K562 (cell line): ENCODE data around the gene ADAMTS10. TPM values are rescaled to one million over a fixed set of nuclear protein-coding genes. Genes with fewer than 3 reads are reported as not detected.

ENCODE experiments used
- ARID2 ChIP-seq: fragments of 450-650 bp; IDR thresholded peaks from 2 replicates; pipeline ENCODE4 v1.6.1; 2017; ENCODE audit warnings: antibody characterized with exemption, mild to moderate bottlenecking
- CBX1 ChIP-seq: sonication (generic); IDR thresholded peaks from 2 replicates; pipeline ENCODE4 v1.6.1; 2016; ENCODE audit warnings: antibody characterized with exemption, low read depth, mild to moderate bottlenecking
- CTBP1 ChIP-seq: fragments of 450-650 bp; IDR thresholded peaks from 2 replicates; pipeline ENCODE4 v1.6.1; 2016; ENCODE audit warnings: borderline replicate concordance
- ELF2 ChIP-seq: fragments of 250-450 bp; sonication (Bioruptor Pico); IDR thresholded peaks from 2 replicates; pipeline ENCODE4 v1.5.0; 2021; ENCODE audit warnings: mild to moderate bottlenecking
- EP400 ChIP-seq: fragments of 450-650 bp; IDR thresholded peaks from 2 replicates; pipeline ENCODE4 v1.6.1; 2017; ENCODE audit warnings: antibody characterized with exemption, mild to moderate bottlenecking, moderate library complexity
- ETV6 ChIP-seq, 3 experiments: fragments of 150-350 bp in 1 of 3; sonication (generic) in 1 of 3; formaldehyde crosslinking in 1 of 3; IDR thresholded peaks; 2 replicates each; pipeline versions ENCODE4 v1.6.1 to v1.8.0; 2014 to 2022; ENCODE audit warnings: borderline replicate concordance in 2 of 3, low read depth in 2 of 3, antibody characterized with exemption in 1 of 3, low read length in 1 of 3, mild to moderate bottlenecking in 1 of 3, missing genetic modification reagents in 1 of 3
- EZH2 ChIP-seq: IDR thresholded peaks from 2 replicates; pipeline ENCODE4 v1.6.1; 2012; ENCODE audit warnings: low read depth, mild to moderate bottlenecking, inconsistent platforms, low read length, borderline replicate concordance
- FOXP1 ChIP-seq: sonication (generic); formaldehyde crosslinking; IDR thresholded peaks from 2 replicates; pipeline ENCODE4 v1.8.0; 2022; ENCODE audit warnings: mild to moderate bottlenecking, missing genetic modification reagents
- GTF2A2 ChIP-seq: IDR thresholded peaks from 2 replicates; pipeline ENCODE4 v1.6.1; 2016; ENCODE audit warnings: mild to moderate bottlenecking, missing genetic modification characterization, missing compliant biosample characterization
- HDGF ChIP-seq: fragments of 450-650 bp; IDR thresholded peaks from 2 replicates; pipeline ENCODE4 v1.6.1; 2016
- HNRNPLL ChIP-seq: fragments of 200-400 bp; formaldehyde crosslinking; IDR thresholded peaks from 2 replicates; pipeline ENCODE4 v1.6.1; 2017; ENCODE audit warnings: low read length, low read depth, mild to moderate bottlenecking; ENCODE audit not compliant: poor library complexity, severe bottlenecking
- NCOA2 ChIP-seq, 2 experiments: fragments of 450-650 bp; IDR thresholded peaks; 2 replicates each; pipeline ENCODE4 v1.6.1; 2018; ENCODE audit warnings: mild to moderate bottlenecking in 2 of 2, moderate library complexity in 1 of 2; ENCODE audit not compliant: partially characterized antibody in 2 of 2
- RBM34 ChIP-seq: fragments of 200-400 bp; formaldehyde crosslinking; IDR thresholded peaks from 2 replicates; pipeline ENCODE4 v1.6.1; 2018; ENCODE audit warnings: low read length, borderline replicate concordance; ENCODE audit not compliant: insufficient read depth
- RCOR1 ChIP-seq, 2 experiments: IDR thresholded peaks; 2 replicates each; pipeline ENCODE4 v1.6.1; 2012; ENCODE audit warnings: low read depth in 2 of 2, low read length in 2 of 2, borderline replicate concordance in 1 of 2, improper control_type of control experiment in 1 of 2
- SRSF1 ChIP-seq: fragments of 200-400 bp; formaldehyde crosslinking; IDR thresholded peaks from 2 replicates; pipeline ENCODE4 v1.6.1; 2017; ENCODE audit warnings: mild to moderate bottlenecking, low read depth, low read length, moderate library complexity
- TAL1 ChIP-seq: fragments of 450-650 bp; IDR thresholded peaks from 2 replicates; pipeline ENCODE4 v1.6.1; 2016; ENCODE audit warnings: mild to moderate bottlenecking
- ZNF165 ChIP-seq: fragments of 250-450 bp; sonication (Bioruptor Pico); IDR thresholded peaks from 2 replicates; pipeline ENCODE4 v1.4.0; 2020; ENCODE audit warnings: borderline replicate concordance
- ZNF175 ChIP-seq: fragments of 200-800 bp; sonication (Bioruptor generic); IDR thresholded peaks from 2 replicates; pipeline ENCODE4 v1.6.1; 2016; ENCODE audit warnings: low read depth, mild to moderate bottlenecking, missing genetic modification characterization, missing compliant biosample characterization
- ZNF644 ChIP-seq: fragments of 200-800 bp; sonication (Bioruptor generic); IDR thresholded peaks from 2 replicates; pipeline ENCODE4 v1.6.1; 2016; ENCODE audit warnings: low read depth, missing genetic modification characterization, missing compliant biosample characterization
- polyA plus RNA-seq, 8 experiments: library from polyadenylated mRNA; depleted of rRNA in 4 of 8; stranded (reverse) in 5 of 8; unstranded in 3 of 8; fragments of >200 nt; fragmentation: Nextera tagmentation in 2 of 8; fragmentation: Illumina TruSeq in 1 of 8; extraction: Ambion mirVana in 2 of 8; extraction: Trizol in 1 of 8; gene quantifications; 2 replicates each; pipeline versions ENCODE4 v1.2.1 to v1.2.3, GENCODE V29; 2011 to 2014; ENCODE audit warnings: inconsistent platforms in 1 of 8, missing spikeins in 1 of 8
- total RNA-seq, 7 experiments: library from RNA; depleted of rRNA in 6 of 7; stranded (reverse); fragments of >200 nt in 6 of 7; fragmentation: Illumina TruSeq in 2 of 7; extraction: Trizol in 2 of 7; gene quantifications; 2 replicates each; pipeline versions ENCODE4 v1.2.1 to v1.2.3, GENCODE V29; 2011 to 2021; ENCODE audit warnings: low replicate concordance in 1 of 7
- TF ChIP-seq, protein P1 (sequence below): fragments of 450-650 bp; formaldehyde crosslinking; IDR thresholded peaks from 2 replicates; pipeline ENCODE4 v1.4.0; 2020; ENCODE audit warnings: mild to moderate bottlenecking, moderate library complexity
- TF ChIP-seq, protein P2 (sequence below): fragments of 450-650 bp; IDR thresholded peaks from 2 replicates; pipeline ENCODE4 v1.6.1; 2017; ENCODE audit warnings: antibody characterized with exemption

ADAMTS10 gene
- total and polyA plus RNA-seq, 9 of the 15 experiments (the other 6 are each of a cell fraction or from before 2014, with no cell fraction given), result 0.33 to 1.8 (median 0.57) TPM; not detected in 4

DNA sequence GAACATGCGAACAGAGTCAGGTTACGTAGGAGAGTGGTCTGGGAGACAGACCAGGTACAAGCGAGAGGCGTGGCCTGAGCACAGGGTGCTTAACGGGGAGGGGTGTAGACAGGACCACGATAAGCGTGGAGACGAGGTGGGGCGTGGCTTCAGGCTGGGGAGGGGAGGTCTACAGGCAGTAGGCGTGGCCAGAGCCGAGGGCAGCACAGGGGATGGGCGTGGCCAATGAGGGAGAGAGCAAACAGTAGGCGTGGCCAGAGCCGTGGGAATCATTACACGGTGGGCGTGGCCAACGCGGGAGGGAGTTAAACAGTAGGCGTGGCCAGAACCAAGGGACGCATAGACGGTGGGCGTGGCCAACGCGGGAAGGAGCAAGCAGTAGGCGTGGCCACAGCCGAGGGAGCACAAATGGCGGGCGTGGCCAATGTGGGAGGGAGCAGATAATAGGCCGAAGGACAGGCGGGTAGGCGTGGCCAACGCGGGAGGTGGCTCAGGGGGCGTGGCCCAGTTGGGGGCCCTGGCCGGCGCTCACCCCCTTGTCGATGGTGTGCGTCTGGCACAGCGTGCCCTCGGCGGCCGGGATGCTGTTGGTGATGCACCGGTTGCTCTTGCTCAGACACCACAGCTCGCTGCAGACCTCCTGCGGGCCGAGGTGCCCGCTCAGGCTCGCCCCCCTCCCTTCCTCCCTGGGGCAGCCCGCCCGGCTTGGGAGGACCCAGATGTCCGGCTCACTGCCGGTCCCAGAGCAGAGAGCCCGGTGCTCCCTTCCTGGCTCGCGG, 18.1 kb downstream of the ADAMTS10 start (continued):
- TF ChIP-seq, protein P1, sequence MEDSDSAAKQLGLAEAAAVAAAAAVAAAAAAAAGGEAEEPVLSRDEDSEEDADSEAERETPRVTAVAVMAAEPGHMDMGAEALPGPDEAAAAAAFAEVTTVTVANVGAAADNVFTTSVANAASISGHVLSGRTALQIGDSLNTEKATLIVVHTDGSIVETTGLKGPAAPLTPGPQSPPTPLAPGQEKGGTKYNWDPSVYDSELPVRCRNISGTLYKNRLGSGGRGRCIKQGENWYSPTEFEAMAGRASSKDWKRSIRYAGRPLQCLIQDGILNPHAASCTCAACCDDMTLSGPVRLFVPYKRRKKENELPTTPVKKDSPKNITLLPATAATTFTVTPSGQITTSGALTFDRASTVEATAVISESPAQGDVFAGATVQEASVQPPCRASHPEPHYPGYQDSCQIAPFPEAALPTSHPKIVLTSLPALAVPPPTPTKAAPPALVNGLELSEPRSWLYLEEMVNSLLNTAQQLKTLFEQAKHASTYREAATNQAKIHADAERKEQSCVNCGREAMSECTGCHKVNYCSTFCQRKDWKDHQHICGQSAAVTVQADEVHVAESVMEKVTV (CRISPR knock-in tag), result no peak
- TF ChIP-seq SRSF1 (0 out of 2 replicates have a peak, but pooled peaks have one; percentile 46), TAL1 (no peak), HNRNPLL (peak; percentile 28), ZNF175 (CRISPR knock-in tag) (no peak), ARID2 (no peak), CTBP1 (0 out of 2 replicates have a peak, but pooled peaks have one; percentile 80), CBX1 (no peak), RCOR1 (IDR thresholded peaks at IDR 0.05; ENCODE audit: borderline replicate concordance in 1 of 2, low read depth in 2 of 2, low read length in 2 of 2) (peak in 1 of 2 experiments; percentile 35; a peak in 1 of 4 replicates), ELF2 (CRISPR knock-in tag) (no peak), EP400 (no peak), RBM34 (no peak), HDGF (peak; percentile 97), FOXP1 (CRISPR knock-in tag) (no peak), ETV6 (IDR thresholded peaks at IDR 0.05; ENCODE audit: borderline replicate concordance in 1 of 2, low read depth in 2 of 2, low read length in 1 of 2) (no peak), ETV6 (CRISPR knock-in tag; IDR thresholded peaks at IDR 0.05; ENCODE audit: borderline replicate concordance) (no peak), EZH2 (no peak), ZNF165 (CRISPR knock-in tag) (no peak), ZNF644 (tag) (no peak), NCOA2 (IDR thresholded peaks at IDR 0.05; ENCODE audit: partially characterized antibody in 2 of 2) (no peak), GTF2A2 (no peak)
- TF ChIP-seq, protein P2, sequence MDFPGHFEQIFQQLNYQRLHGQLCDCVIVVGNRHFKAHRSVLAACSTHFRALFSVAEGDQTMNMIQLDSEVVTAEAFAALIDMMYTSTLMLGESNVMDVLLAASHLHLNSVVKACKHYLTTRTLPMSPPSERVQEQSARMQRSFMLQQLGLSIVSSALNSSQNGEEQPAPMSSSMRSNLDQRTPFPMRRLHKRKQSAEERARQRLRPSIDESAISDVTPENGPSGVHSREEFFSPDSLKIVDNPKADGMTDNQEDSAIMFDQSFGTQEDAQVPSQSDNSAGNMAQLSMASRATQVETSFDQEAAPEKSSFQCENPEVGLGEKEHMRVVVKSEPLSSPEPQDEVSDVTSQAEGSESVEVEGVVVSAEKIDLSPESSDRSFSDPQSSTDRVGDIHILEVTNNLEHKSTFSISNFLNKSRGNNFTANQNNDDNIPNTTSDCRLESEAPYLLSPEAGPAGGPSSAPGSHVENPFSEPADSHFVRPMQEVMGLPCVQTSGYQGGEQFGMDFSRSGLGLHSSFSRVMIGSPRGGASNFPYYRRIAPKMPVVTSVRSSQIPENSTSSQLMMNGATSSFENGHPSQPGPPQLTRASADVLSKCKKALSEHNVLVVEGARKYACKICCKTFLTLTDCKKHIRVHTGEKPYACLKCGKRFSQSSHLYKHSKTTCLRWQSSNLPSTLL, result no peak
